ENCODE results near the gene ARNT2. TPM values are rescaled to one million over a fixed set of nuclear protein-coding genes. Genes with fewer than 3 reads are reported as not detected.
"Not testable (repeated sequence)": the region's sequence is repeated elsewhere in the genome, so short reads cannot be mapped to it uniquely, and the experiment has no call there.

ARNT2 gene
- total RNA-seq = not detected in 2 replicates

- intact Hi-C loops (cut with micrococcal nuclease) = no loop called here
Observed at GRCh38 chr15:80404057-80404760, at the start of gene ARNT2. Gene ARNT2 (plus strand): TSS chr15:80404382. CDS start chr15:80404516, 134 bp downstream.

- intact Hi-C loops (cut with micrococcal nuclease) = no loop called here
Observed at GRCh38 chr15:80367094-80367493, 37.1 kb upstream of the ARNT2 start.

GRCh38 chr15:80367661-80368060, 36.5 kb upstream of the ARNT2 start:
- intact Hi-C loops (cut with micrococcal nuclease) = no loop called here

GRCh38 chr15:80371924-80372323, 32.3 kb upstream of the ARNT2 start:
- intact Hi-C loops (cut with micrococcal nuclease) = no loop called here

- intact Hi-C loops (cut with micrococcal nuclease) = no loop called here
Observed at GRCh38 chr15:80374441-80374840, 29.7 kb upstream of the ARNT2 start.

DNA sequence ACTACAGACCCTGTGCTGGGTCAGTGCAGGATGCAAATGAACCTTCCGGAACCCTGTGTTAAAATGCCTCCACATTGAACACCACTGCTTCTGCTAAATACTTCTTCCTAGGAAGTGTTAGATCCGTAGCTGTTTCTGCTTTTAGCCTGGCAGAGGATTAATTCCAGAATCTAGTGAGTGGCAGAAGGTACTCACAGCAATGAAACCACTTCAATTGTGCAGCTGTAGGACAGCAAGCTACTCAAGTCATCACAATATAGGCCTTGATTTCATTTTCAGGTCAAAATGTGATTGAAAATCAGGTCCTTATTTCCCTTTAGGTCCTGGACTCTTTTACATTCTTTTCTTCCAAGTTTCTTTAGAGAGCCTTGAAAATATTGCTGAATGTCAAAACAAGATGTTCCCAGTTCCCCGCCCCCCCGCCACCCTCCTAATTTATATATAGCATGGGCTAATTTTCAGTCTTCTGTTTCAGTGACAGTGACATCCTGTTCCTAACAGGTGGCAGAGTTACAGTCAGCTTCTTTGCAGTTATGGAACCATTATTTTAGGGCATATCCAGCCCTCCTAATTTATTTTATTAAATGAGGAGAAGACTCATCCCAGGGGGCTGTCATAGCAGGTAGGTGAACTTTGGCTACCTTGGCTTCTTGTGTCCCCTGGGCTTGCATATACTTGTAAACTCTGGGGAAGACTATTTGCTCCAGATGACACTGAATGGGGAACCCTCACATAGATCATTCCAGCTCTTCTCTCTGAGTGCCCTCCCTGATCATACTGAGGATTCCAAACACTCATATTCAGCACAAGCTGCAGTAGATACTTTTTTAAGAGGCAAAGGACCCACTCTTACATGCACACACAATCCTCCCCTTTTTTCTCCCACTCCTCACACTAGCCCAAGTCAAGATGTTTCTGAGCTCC, 28.0 kb upstream of the ARNT2 start:
- intact Hi-C loops (cut with micrococcal nuclease) = no loop called here

DNA sequence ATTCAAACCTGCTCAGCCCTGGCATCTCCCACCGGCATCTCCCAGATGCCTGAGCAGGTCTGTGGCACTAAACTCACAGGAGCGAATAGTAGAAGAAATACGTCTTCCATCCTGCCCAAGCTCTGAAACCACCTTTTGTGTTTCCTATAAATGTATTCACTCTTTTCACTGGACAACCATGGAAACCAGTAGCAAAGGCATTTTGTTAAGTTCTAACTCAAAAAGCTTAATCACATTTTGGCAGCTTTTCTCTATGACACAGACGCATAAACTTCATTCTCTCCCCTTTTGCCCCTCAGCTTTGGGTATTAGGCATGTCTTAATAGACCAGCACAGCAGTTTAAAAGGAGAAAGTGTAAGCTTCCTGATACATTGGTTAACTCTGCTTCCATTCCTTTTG, 24.5 kb upstream of the ARNT2 start:
- intact Hi-C loops (cut with micrococcal nuclease) = no loop called here

- intact Hi-C loops (cut with micrococcal nuclease) = no loop called here
Observed at GRCh38 chr15:80380154-80380553, 24.0 kb upstream of the ARNT2 start.

DNA sequence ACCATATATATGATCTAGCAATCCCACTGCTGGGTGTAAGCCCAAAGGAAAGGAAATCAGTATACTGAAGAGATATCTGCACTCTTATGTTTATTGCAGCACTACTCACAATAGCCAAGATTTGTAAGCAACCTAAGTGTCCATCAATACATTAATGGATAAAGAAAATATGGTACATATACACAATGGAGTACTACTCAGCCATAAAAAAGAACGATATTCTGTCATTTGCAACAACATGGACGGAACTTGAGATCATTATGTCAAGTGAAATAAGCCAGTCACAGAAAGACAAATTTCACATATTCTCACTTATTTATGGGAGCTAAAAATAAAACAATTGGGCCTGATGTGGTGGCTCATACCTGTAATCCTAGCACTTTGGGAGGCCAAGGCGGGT, 21.9 kb upstream of the ARNT2 start:
- intact Hi-C loops (cut with micrococcal nuclease) = no loop called here

- intact Hi-C loops (cut with micrococcal nuclease) = no loop called here
Observed at GRCh38 chr15:80384432-80384831, 19.8 kb upstream of the ARNT2 start.

GRCh38 chr15:80386151-80386550, 18.0 kb upstream of the ARNT2 start:
- intact Hi-C loops (cut with micrococcal nuclease) = no loop called here

GRCh38 chr15:80388326-80388725, 15.9 kb upstream of the ARNT2 start:
- intact Hi-C loops (cut with micrococcal nuclease) = no loop called here

DNA sequence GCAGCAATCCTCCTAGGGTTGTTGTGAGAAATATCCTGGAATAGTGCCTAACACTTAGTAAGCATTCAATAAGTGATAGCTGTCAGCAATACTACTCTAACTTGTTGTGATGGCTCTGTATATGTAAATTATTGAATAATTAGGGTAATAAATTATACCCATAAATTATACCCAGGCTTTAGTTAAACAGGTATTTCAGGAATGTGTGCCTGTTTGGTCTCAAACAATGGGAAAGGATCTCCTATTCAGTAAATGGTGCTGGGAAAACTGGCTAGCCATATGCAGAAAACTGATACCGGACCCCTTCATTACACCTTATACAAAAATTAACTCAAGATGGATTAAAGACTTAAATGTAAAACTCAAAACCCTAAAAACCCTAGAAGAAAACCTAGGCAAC, 14.8 kb upstream of the ARNT2 start:
- intact Hi-C loops (cut with micrococcal nuclease) = no loop called here

GRCh38 chr15:80390942-80391341, 13.2 kb upstream of the ARNT2 start:
- intact Hi-C loops (cut with micrococcal nuclease) = not testable (repeated sequence)

DNA sequence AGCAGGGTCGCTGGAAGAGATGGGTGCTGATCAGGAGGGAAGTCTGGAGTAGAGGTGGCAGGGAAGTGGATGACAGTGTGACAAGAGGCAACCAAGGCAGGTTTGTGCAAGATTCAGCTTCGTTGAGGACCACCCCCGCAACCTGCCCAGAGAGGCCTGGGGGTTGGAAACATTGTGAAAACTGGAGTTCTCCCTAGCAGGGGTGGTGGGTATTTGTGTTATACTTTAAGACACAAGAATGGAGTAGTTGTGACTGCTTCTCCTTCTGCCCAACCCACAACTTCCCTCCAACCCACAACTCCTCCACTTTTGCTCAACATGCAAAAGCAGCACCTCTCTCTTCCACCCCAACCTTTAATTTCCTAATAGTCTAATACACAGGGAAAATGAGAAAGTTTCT, 8.6 kb upstream of the ARNT2 start:
- intact Hi-C loops (cut with micrococcal nuclease) = no loop called here

DNA sequence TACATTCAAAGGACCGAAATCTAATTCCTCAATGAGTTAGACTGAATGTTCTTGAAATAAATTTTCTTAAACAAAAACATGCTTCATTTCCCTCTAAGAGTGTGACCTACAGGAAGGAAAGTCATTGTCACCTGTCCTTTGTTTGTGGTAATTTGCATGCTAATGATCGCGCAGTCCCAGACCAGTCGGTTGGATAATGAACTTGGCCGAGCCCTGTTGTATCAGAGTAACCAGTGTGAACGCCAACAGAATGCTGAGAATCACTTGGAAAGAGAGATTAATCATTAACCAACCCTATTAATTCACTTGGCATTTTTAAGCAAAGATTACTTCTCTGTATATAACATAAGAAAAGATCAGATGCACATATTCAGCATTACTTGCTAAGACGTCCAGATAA, 8.1 kb upstream of the ARNT2 start:
- intact Hi-C loops (cut with micrococcal nuclease) = no loop called here

DNA sequence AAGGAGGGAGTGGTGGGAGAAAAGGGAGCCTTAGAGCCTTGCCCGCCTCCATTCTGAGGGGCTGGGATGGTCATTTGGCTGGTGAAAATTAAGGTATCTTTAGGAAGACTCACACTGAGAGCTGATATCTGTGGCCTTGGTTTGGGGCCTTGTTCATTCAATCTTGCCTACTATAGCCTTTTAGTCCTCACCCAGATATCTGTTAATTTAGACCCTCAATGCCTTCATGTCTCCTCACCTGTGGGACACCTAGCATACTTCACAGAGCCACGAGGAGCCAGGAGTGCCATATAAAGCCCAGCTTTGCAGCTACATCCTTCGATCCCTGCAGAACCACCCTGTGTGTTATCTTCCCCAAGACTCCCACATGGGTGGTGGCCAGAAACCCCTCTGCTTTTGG, 4.7 kb upstream of the ARNT2 start:
- intact Hi-C loops (cut with micrococcal nuclease) = no loop called here

DNA sequence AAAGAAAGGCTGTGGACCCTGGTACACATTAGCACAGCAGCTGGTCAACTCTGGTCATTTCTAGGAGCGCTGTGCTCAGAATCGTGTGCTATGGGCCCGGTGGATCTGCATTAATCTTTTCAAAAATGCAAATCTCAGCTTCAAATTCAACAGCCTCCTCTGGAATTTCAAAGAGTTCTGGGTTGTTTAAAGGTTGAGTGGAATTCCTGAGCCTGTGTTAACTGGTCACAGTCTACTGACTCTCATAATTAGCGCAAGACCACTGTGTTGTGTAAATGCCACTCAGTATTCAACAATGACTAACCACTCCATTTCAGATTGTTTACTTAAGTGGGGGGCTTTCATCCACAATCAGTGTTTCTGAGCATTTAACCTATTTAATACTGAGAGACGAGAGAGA, 2.7 kb upstream of the ARNT2 start:
- intact Hi-C loops (cut with micrococcal nuclease) = no loop called here

- intact Hi-C loops (cut with micrococcal nuclease) = no loop called here
Observed at GRCh38 chr15:80402339-80402738, 1.8 kb upstream of the ARNT2 start.

GRCh38 chr15:80403712-80404056, 498 bp upstream of the ARNT2 start:
- intact Hi-C loops (cut with micrococcal nuclease) = no loop called here

- intact Hi-C loops (cut with micrococcal nuclease) = no loop called here
Observed at GRCh38 chr15:80404761-80405553, 775 bp downstream of the ARNT2 start.

DNA sequence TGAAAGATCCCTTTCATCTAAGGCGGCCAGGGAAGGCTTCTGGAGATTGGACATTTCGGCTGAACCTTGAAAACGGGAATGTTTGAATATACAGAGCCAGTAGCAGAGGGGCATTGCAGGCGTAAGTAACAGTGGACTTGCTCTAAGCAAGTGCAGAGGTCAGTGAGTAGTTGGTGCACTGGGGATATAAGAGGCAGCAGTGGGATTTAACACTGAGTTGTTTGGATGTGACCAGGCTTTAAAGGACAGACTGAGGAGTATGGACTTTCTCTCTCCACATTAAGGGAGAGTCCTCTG, 1.3 kb downstream of the ARNT2 start:
- intact Hi-C loops (cut with micrococcal nuclease) = no loop called here
